ENCODE measurements around the gene UNC5CL.

DNA sequence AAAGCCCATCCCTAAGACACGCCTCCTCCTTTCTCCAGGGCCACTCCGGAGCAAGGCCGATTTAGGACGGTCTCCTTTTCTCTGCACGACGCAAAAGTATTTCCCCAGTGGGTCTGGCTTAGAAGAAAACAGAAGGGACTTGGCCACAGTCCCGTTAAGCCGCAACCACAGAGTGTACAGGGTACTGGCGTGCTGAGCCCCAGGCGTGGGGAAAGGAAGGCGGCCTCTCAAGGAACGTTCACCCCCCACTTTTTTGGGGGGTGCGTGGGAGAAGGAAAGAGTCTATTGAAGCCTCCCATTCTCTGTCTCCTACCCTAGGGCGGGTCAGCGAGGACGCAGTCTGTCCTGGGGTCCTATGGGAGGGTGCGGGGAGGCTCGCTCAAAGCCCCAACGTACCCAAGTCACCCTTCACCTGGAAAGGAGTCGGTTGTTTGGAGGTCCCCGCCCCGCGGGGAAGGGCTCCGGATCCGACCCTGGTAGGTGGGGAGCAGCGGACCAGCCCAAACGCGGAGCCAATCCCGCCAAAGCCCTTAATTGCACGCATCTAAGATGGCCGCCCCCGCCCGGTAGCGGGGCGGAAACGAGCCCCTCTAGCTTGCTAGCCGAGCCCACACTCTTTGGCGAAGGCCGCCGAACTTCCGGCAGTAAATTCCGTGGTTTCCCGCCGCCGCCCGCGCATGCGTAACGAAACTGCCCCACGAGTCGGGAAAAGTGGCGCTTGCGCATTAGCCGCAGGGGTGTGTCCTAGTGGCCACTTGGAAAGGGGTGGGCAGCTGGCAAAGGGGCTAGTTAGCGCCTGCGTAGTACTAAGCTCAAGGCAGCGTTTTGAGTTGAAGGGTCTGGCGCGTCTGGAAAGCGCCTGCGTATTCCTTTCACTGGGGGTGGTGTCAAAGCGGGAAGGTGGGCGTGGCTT is 33.2 kb upstream of the UNC5CL start, which contains the start of gene OARD1:
- TF ChIP-seq EZH2 (IDR thresholded peaks at IDR 0.05; ENCODE audit: borderline replicate concordance, insufficient read depth, low read depth, low read length, poor library complexity, severe bottlenecking), result no peak
- TF ChIP-seq, protein P1, sequence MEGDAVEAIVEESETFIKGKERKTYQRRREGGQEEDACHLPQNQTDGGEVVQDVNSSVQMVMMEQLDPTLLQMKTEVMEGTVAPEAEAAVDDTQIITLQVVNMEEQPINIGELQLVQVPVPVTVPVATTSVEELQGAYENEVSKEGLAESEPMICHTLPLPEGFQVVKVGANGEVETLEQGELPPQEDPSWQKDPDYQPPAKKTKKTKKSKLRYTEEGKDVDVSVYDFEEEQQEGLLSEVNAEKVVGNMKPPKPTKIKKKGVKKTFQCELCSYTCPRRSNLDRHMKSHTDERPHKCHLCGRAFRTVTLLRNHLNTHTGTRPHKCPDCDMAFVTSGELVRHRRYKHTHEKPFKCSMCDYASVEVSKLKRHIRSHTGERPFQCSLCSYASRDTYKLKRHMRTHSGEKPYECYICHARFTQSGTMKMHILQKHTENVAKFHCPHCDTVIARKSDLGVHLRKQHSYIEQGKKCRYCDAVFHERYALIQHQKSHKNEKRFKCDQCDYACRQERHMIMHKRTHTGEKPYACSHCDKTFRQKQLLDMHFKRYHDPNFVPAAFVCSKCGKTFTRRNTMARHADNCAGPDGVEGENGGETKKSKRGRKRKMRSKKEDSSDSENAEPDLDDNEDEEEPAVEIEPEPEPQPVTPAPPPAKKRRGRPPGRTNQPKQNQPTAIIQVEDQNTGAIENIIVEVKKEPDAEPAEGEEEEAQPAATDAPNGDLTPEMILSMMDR (IDR thresholded peaks at IDR 0.05), result no peak
